Gastrocnemius medialis (tissue), 4 donors: ENCODE results near the gene SPTBN2.

Experiments used
- POLR2A ChIP-seq, 2 donors: fragments of 450-650 bp; IDR thresholded peaks; one replicate each; pipeline ENCODE4 v1.6.1; 2017; ENCODE audit warnings: antibody characterized with exemption in 2 of 2, mild to moderate bottlenecking in 2 of 2, moderate library complexity in 2 of 2
- TF ChIP-seq, protein P1 (sequence below), 5 experiments: fragments of 450-650 bp in 3 of 5; fragments of 200-600 bp in 2 of 5; sonication (generic) in 2 of 5; IDR thresholded peaks in 4 of 5; conservative IDR thresholded peaks in 1 of 5; 1 replicate in 4 of 5; 2 replicates in 1 of 5; pipeline ENCODE4 v1.5.1; 2016 to 2019; ENCODE audit warnings: antibody characterized with exemption in 5 of 5, mild to moderate bottlenecking in 3 of 5, moderate library complexity in 3 of 5

DNA sequence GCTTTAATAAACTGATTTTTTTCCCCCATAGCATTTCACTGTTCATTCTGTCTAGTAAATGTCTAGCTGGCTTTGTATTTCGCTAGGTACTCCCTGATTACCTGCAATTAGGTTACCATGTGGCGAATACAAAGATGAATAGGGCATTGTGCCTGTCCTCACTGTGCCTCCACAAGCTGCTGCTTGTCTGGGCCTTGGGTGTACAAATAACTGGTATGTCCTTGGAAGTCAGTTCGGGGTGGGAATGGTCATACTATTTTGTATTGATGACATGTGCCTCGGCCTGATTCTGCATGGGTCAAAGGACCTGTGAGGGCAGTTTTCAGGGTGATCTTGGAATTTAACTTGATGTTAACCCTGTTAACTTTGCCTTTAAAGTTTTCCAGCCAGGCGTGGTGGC is 79.1 kb downstream of the SPTBN2 start:
- TF ChIP-seq, protein P1, sequence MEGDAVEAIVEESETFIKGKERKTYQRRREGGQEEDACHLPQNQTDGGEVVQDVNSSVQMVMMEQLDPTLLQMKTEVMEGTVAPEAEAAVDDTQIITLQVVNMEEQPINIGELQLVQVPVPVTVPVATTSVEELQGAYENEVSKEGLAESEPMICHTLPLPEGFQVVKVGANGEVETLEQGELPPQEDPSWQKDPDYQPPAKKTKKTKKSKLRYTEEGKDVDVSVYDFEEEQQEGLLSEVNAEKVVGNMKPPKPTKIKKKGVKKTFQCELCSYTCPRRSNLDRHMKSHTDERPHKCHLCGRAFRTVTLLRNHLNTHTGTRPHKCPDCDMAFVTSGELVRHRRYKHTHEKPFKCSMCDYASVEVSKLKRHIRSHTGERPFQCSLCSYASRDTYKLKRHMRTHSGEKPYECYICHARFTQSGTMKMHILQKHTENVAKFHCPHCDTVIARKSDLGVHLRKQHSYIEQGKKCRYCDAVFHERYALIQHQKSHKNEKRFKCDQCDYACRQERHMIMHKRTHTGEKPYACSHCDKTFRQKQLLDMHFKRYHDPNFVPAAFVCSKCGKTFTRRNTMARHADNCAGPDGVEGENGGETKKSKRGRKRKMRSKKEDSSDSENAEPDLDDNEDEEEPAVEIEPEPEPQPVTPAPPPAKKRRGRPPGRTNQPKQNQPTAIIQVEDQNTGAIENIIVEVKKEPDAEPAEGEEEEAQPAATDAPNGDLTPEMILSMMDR (IDR thresholded peaks at IDR 0.05 in 4 of 5, conservative IDR thresholded peaks at IDR 0.05 in 1 of 5), result no peak
- TF ChIP-seq POLR2A (IDR thresholded peaks at IDR 0.05), result no peak
